ENCODE measurements around the gene TBC1D10A.

The TBC1D10A gene, protein sequence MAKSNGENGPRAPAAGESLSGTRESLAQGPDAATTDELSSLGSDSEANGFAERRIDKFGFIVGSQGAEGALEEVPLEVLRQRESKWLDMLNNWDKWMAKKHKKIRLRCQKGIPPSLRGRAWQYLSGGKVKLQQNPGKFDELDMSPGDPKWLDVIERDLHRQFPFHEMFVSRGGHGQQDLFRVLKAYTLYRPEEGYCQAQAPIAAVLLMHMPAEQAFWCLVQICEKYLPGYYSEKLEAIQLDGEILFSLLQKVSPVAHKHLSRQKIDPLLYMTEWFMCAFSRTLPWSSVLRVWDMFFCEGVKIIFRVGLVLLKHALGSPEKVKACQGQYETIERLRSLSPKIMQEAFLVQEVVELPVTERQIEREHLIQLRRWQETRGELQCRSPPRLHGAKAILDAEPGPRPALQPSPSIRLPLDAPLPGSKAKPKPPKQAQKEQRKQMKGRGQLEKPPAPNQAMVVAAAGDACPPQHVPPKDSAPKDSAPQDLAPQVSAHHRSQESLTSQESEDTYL

DNA sequence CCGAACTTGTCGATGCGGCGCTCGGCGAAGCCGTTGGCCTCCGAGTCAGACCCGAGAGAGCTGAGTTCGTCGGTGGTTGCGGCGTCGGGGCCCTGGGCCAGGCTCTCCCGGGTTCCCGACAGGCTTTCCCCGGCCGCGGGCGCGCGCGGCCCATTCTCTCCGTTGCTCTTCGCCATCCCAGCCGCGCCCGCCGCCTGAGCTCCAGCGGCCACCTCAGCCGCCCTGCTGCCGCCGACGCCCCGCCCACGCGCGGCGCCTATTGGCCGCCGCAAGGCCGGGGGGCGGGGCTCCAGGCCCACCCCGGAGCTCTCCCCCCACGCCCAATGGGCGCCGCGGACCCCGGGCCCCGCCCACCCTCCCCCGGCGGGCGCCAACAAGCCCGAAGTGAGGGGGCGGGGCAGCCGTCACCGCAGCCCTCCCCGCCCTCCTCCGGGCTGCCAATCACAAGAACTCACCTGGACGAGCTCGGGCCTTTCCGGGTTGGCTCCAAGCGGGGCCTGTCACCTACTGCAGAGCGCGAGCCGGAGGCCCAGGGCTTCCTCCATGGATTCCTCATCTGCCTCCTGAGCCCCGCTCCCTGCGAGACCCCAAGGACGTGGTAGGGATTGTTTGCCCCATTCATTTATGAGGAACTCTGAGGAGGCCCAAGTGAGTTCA, at the start of gene TBC1D10A:
TSS of gene TBC1D10A (minus strand) at position 236 of the 657 bp plus-strand sequence. CDS start at position 176, 60 bp downstream.
- no peak for FAIRE-seq

DNA sequence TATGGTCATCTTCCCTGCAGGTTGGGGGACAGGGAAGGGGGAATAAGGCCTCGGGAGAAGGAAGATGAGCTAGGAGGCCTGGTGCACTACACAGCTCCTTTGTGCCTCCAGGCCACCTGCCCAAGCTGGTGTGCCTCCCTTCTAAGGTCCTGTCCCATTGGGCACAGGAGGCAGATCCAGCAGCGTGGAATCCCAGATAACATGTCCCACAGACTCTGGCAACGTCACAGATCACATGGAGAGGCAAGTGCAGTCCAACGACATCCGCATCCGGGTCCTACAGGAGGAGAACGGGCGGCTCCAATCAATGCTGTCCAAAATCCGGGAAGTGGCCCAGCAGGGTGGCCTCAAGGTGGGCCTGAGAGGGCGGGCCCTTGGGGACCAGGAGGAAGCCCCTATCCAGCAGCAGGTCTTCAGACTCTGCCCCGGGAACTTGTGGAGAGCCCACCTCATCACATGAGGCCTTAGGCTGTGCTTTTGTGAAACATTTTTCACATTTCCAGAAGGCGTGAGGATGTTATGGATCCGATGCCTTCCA, 48.6 kb upstream of the TBC1D10A start:
- no peak for FAIRE-seq

DNA sequence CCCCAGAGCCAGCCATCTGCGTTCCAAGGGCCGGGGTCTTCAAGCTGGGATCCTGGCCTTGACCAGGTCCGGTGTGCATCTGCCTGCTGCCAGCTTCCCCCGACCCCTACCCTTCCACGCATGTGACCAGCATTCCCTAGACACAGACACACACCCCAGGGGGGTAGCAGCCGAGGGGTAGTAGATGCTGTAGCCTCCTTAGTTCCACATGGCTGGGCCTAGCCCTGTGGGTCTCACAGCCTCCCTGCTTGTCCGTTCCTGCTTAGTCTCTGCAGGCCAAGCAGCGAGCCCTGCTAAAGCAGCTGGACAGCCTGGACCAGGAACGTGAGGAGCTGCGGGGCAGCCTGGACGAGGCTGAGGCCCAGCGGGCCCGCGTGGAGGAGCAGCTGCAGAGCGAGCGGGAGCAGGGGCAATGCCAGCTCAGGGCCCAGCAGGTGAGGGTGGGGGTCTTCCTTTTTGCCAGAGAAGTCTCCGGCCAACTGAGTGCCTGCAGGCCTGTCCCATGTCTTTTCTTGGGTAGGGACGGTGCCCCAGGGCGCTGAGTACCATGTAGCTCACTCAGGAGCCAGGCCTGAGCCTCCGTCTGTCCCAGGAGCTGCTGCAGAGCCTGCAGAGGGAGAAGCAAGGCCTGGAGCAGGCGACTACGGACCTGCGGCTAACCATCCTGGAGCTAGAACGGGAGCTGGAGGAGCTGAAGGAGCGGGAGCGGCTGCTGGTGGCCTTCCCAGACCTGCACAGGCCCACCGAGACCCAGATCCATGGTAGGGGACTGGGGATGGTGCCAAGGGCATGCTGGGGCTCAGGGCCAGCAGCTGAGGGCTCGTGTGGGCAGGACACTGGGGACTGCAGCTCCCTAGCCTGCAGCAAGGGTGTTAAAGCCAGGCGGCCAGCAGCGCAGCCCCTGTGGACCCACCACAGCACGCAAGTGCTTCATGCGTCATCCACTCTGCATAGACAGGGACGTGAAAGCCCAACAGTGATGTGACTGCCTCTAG, 46.9 kb upstream of the TBC1D10A start:
- FAIRE-seq = no peak

DNA sequence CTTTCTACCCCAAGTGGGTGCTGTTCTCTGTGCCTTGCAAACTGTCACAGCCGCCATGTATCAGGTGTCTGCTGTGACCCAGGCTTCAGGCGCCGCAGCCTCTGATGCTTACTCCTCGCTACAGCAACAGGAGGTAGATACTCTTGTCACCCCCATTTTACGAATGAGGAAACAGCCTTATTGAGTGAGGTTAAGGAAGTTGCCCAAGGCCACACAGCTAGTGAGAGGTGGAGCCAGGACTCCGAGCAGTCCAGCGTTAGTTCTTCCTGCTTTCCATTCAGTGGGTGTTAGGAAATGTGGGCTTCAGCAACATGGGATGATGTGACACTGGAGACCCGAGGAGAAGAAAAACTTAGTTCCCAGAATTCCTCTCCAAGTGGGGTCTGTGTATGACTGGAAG, 46.2 kb upstream of the TBC1D10A start:
- no peak for FAIRE-seq

DNA sequence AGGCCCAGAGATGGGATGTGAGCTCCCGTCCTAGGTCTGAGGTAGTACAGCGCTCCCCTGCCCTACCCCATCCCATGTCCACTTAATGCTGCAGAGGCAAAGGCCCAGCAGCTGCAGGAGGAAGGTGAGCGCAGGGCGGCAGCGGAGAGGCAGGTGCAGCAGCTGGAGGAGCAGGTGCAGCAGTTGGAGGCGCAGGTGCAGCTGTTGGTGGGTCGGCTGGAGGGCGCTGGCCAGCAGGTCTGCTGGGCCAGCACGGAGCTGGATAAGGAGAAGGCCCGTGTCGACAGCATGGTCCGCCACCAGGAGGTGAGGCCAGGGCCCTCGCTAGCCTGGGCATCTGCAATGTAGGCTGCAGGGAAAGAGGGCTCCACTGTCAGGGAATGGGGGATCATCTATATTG, 45.2 kb upstream of the TBC1D10A start:
- FAIRE-seq = no peak

DNA sequence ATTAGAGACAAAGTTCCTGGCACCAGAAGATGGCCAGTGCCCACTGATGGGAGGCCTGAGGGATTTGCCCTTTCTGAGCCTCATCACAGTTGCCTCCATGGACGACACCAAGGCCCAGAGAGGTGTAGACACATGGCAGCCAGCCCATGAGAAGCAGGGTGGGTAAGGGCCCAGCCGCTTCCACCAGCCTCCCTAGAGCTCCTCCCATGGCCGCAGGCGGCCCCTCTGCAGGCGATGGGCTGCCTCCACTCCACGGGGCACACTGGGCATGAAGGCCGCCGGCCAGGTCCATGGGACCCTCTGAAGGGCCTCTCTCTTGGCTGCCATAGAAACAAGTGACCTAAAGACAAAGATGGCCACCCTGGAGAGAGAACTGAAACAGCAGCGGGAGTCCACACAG, 44.6 kb upstream of the TBC1D10A start:
- no peak for FAIRE-seq

DNA sequence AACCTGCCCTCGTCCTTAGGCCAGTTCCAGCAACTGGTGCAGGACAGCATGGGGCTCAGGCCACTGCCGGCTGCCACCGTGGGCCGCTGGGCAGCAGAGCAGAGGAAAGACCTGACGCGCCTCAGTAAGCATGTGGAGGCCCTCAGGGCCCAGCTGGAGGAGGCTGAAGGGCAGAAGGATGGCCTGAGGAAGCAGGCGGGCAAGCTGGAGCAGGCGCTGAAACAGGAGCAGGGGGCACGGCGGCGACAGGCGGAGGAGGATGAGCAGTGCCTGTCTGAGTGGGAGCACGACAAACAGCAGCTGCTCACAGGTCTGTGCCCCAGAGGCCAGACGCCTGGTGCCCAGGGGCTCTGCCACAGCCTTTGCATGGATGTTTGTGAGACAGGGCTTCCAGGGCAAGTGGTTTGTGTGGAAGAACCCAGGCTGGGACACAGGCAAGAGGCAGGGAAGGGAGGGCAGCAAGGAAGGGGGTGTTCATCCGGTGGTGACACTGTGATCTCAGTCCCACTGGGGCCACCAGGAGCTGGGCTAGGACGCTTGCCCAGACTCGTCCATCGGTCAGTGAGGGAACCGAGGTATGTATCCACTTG, 44.0 kb upstream of the TBC1D10A start:
- FAIRE-seq = no peak

DNA sequence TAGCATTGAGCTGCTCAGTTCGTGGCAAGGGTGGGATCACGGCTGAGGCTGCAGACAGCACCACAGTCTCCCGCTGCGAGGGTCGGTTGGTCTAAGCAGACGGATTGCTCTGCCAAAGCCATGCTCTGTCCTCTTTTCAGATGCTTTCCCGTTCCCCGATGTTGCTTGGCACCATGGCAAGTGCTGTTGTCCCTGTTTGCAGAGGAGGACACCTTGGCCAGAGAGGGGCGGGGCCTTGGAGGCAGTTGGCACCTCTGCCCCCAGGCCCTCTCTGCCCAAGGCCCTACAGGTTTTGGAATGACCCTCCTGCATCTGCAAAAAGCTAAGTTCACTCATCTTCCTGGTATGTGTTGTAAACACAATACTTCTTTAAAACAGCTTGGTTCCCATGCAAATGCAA, 41.7 kb upstream of the TBC1D10A start:
- FAIRE-seq = no peak

DNA sequence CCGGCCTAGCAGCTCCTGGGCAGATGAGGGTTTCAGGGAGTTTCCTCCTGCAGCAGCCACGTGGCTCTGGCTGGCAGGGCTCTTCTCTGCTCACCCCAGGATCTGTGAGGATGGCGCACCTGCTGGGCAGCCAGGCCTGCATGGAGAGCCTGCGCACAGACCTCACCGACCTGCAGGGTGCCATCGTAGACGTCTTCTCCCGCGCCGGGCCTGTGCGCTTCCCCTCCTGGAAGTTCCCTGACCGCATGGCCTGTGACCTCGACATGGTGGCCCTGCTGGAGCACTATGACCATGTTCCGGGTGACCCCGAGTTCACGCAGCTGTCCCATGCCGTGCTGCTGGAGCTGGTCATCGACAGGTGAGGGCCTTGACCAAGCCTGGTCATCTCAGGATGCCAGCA, 39.1 kb upstream of the TBC1D10A start:
- FAIRE-seq = no peak

DNA sequence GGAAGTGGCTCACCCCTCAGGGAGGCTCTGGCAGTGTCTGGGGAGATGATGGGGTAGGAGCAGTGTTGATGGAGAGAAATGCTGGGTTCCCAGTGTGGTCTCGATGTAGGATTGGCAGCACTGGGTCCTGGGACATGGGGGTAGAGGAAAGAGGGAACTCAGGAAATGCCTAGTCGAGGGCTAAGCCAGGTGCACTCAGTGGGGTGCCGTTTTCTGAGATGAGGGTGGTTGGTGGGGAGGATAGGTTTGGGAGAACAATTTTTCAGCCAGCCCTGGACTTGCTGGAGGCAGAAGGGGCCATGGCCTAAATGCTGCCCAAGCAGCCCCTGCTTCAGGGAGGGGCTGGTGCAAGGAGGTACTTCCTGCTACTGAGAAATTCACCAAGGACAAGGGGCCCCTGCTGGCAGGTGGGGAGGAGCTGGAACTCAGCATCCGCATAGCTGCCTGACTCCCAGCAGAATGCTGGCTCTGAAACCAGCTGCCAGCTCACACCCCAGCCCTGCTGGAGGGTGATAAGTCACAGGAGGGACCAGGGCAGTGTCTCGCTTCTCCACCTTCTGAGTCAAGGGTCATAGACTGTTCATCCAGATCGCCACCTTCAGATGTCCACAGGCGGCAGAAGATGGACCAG, 36.0 kb upstream of the TBC1D10A start:
- FAIRE-seq = no peak

DNA sequence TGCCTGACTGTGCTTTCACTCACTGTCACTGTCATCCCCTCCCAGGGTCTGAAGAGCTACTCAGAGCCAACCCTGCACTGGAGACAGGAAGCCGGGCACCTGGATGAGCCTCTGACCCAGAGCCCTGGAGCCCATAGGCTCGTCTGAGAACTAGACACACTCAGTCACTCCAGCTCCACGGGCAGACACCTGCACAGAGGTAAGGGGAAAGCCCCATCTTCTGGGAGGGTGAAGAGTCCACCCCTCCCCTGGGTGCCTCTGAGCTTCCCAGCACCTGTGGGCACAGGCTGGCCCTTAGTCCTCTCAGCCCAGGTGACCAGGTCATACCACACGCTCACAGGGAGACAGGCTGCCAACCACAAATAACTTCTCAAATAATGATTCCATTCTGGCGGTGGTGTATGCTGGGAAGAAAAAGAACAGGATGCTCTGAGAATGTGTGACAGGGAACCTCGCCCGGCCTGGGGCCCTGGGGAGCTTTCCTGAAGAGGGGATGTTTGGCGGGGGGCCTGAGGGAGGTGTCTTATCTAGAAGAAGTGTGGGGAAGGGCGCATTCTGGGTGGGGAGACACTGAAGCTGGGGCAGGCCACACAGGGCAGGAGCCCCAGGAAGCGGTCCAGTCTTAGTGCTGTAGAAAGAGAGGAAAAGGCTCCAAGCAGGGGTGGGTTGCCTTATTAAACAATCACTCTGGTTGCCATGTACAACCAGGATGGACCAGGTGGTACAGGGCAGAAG, 35.3 kb upstream of the TBC1D10A start:
- no peak for FAIRE-seq

DNA sequence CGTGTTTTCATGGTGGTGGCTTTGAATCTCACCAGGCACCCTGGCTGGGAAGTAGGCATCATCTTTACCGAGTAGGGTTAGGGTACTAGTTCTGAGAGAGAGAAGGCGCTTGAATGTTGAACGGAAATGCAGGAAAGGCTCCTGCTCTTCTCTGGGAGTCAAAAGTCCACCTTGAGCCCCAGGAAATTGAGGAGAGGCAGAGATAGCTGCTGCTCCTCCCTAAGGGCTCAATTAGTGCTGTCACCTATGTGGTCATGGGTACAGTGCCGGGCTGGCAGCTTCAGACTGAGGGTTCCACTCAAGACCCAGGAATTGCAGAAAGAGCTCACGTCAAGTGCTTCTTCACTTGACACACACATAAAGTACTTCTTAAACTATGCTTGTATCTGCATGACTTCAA, 31.8 kb upstream of the TBC1D10A start:
- no peak for FAIRE-seq

DNA sequence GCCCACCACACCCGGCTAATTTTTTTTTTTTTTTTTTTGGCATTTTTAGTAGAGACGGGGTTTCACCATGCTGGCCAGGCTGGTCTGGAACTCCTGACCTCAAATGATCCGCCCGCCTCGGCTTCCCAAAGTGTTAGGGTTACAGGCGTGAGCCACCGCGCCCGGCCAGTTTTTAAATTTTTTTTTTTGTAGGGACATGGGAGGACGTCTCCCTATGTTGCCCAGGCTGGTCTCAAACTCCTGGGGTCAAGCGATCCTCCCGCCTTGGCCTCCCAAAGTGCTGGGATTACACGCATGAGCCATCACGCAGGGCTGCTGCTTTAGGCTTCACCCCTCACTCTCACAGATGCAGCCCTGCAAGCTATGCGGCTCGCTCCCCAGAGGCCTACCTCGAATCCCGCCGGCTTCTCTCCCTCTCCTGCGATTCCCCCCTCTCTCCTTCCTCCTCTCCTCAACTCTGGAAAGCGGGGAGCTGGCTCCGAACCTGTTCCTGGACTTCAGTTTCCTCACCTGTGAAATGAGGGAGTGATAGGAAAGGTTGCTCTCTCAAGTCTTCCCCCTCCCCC, 31.0 kb upstream of the TBC1D10A start:
- FAIRE-seq = no peak

DNA sequence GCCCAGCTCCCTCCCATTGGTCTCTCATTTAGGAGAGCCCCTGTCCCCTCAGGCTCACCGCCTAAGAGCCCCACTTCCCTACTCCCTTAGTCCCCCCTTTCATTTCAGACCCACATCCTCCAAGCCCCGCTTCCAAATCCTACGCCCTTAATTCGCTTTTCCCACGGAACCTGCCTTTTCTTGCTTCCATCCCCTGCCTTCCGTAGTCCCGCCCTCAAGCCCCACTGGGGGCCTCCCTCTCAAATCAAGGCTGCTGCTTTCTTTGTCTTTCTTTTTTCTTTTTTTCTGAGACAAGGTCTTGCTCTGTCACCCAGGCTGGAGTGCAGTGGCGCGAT, 30.5 kb upstream of the TBC1D10A start:
- FAIRE-seq = no peak

DNA sequence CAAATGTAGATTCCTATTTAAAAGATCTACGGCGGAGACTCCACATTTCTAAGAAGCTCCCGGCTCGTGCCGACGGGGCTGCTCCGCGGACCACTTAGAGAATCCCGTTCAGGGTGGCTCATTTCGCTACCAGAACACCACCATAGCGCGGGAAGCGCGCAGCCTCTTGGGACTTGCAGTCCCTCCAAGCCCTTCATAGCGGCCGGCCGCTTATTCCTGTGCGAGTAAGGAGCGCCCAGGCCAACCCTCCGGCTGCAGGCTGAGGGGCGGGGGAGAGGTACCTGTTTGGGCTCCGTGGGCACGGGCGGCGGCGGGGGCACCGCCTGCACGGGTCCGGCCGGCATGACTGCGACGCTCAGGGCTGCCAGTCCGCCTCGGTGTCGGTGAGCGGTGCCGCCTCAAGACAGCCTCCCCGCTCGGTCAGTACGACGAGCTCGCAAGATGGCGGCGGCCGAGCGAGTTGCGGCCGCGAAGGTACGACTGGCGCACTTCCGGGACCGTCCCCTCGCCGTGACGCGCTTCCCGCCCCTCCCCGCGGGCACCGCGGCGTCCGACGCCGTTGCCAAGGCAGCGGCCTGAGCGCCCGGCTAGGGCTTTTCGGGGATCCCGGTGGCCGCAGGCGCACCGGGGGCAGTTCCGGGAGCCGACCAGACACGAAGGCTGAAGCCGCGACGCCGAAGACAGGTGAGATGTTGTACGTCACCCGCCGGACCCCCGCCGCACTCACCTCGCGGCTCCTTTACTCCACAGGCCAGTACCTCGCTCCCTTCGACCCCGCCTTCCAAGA, 29.9 kb upstream of the TBC1D10A start, which contains the start of the genes CCDC157 and SF3A1:
TSS of gene CCDC157 (plus strand) at position 559 of the 787 bp plus-strand sequence. CDS start 8,994 bp downstream, outside the sequence.
TSS of gene SF3A1 (minus strand) at position 446 of the 787 bp plus-strand sequence. CDS start at position 344, 102 bp downstream.
- FAIRE-seq = no peak

DNA sequence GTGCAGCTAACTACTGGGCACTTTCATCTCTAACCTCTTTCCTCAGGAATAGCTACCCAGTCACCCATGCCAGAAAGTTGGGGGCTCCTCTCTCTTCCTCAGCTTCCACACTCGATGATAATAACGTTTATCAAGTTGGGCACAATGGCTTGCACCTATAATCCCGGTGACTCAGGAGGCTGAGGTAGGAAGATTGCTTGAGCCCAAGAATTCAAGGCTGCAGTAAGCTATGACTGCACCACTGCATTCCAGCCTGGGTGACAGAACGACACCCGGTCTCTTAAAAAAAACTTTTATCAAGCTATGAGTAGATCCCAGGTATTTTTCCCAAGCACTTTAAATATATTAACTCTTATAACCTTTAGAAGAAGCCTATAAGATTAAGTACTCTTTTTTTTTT, 27.9 kb upstream of the TBC1D10A start:
- no peak for FAIRE-seq

DNA sequence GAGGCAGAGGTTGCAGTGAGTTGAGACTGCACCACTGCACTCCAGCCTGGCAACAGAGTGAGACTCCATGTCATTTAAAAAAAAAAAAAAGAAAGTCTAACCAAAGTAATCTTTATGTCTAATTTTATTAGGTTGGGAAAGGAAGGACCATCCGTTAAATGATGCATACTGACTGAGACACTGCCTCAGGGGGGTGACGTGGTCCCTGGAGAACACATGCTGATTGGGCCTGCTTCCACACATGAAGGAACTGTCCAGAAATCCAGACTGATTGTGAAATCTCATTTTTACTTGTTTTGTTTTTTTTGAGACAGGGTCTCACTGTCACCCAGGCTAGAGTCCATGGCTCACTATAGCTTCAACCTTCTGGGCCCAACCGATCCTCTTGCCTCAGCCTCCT, 24.5 kb upstream of the TBC1D10A start:
- FAIRE-seq = no peak

DNA sequence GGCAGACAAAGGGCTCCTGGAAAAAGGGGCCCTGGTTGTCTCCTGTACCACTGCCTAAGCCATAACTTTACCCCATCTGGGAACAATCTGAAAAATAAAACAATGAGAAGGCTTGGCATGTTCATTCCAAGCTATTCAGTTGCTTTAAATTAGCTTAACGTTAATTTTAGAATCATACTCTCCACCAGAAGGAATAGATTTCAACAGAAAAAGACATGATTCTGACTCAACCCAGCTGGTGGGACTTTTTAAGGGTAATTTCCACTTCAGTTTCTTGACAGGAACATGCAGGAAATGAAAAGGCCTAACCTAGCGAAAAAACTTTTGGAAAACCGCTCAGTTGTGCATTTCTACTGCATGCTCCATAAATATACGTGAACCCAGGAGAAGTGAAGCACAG, 22.1 kb upstream of the TBC1D10A start:
- no peak for FAIRE-seq

DNA sequence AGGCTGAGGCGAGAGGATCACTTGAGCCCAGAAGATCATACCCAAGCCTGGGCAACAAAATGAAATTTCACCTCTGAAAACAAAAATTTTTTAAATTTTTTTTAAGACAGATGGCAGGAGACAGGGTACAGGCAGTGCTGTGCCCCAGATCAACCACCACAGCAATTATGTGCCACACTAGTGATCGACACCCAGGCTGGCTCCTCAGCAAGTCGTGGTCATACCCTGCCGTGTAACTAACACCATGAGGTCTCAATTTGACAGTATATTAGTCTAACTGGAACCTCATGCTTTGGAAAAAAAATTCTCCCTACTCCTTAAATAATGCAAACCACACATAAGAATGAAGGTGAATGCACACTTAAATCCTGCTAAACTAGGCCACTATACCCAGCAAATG, 21.7 kb upstream of the TBC1D10A start:
- no peak for FAIRE-seq

Measured in A204.1 (cell line).